HG02798 (cell line): ENCODE data around the gene HSP90AA1.
"Not testable (repeated sequence)": the region's sequence is repeated elsewhere in the genome, so short reads cannot be mapped to it uniquely, and the experiment has no call there.

Experiments used
- ATAC-seq: cut with Tn5 transposase; IDR thresholded peaks from one replicate; pipeline ENCODE4 v1.9.1; 2021; ENCODE audit warnings: mild to moderate bottlenecking; ENCODE audit not compliant: unreplicated experiment, poor library complexity

HSP90AA1 gene

DNA sequence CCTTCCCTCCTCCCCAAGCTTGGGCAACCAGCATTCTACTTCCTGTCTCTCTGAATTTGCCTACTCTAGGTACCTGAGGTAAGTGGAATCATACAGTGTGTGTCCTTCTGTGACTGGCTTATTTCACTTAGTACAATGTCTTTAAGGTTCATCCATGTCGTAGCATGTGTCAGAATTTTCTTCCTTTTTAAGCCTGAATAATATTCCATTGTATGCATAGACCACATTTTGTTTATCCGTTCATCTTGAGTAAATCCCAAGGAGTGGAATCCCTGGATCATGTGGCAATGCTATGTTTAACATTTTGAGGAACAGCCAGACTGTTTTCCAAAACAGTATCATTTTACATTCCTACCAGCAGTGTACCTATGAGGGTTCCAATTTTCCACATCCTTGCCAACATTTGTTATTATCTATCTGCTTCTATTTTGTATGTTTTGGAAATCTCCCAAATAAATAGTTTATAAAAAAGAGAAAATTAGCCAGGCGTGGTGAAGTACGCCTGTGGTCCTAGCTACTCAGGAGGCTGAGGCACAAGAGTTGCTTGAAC, 12.4 kb downstream of the HSP90AA1 start:
- no peak for ATAC-seq

DNA sequence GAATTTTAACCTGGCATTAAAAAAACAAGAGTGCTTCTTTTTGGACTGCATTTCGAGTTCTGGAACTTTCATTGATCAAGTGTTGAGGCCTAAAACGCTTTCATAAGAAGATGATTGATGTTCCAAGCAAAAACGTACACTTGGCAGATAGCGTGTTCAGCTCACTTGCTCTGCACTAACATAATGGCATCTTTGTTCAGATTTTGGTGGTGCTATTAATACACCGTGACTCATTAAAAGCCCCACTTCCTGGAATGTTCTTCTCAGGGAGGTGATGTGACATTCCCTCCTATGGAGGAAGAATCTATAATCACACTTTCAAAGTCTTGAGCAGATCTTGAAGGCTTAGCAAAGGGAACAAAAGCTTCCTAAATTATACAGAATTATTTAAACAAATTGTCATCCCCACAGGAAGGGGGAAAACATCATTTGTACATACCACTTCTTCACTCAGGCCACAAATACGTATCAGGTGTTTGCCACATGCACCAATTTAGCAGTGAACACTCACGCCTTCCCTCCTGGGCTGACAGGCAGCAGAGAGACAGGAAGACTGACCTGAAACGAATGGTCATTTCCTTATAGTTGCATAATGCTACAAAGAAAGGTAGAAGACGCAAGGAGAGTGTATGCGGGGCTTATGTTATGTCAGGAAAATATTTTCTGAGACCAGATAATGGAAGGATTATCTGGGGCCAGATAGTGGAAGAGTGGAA, 15.4 kb downstream of the HSP90AA1 start:
- no peak for ATAC-seq

DNA sequence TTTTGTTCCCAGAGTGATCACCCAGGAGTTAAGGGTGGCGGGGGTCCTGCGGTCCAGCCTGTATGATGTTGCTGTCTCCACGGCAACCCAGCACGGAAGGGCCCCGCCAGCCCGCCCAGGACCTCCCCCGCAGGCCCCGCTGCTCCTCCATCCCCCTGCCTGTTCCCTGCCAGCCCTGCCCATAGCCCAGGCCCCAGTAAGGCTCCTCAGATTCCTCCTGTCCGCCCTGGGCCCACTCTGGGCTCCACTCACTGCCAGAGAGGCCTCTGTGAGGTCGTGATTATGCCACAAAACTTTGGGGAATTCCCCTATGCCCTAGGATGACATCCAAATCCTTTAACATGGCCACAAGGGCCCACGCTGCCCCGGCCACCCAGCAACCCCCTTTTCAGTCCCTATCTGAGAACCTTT, 20.8 kb downstream of the HSP90AA1 start:
- no peak for ATAC-seq

DNA sequence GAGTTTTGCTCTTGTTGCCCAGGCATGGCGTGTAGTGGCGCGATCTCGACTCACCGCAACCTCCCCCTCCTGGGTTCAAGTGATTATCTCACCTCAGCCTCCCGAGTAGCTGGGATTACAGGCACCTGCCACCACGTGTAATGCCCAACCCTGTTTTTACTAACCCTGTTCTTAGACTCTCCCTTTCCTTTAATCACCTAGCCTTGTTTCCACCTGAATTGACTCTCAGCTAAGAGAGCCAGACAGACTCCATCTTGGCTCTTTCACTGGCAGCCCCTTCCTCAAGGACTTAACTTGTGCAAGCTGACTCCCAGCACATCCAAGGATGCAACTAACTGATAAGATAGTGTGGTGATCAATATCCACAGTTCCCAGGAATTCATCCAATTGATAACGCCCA, 22.3 kb downstream of the HSP90AA1 start:
- ATAC-seq = not testable (repeated sequence)

DNA sequence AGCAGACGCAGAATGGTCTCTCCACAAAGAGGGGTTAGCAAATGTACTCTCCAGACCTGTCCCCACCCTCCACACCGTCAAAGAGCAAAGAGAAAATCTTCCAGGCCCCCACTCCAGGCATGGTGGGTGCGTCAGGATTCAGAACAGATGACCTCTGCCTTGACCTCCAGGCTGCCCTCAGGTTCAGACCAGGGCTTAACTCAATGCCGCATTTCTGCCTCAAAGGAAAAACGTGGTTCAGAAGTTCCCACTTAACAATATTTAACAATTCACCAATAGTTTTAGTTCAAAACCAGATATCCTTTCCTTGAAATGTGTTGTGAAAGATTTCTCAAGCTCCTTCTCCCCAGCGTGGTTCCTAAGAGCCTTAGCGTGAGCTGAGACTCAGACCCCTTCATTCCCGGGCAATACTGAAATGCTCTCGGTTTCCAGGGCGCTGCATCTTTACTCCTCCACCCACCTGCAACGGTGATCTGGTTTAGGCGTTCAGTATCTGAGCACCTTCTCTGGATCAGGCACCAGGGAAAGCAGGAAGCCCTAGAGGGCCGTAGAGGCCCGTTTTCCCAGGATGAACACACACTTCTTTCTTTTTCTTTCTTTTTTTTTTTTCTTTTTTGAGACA, 22.9 kb downstream of the HSP90AA1 start:
- no peak for ATAC-seq

DNA sequence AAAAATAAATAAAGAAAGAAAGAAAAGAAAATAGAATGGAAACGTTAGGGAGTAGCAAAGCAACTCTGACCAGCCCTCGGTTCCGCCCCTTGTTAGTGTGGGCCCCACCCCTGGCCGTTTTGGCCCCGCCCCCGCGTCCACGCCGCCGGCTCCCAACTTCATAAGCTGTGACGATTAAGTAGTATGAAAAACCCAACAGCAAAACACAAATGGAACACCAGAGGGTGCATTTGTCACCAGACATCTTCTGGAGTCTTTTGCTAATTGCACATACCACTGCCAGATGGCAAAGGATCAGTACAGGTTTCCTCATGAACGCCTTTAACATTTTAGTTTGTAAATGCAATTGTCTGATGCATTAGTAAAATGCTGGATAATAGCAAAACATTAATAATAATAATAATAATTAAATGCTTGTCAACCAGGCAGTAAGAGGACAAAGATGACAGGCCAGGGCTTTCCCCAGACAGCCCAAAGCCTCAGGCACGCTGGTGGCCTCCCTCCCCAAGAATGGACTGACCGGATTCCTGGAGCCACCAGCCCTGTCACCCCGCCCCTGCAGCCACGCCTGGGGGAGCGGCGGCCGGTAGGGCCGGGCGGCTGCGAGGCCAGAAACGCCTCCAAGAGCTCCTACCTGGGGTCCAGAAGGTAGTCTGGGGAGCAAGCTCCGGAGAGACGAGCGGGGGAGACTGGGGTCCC, 23.6 kb downstream of the HSP90AA1 start:
- ATAC-seq = no peak

DNA sequence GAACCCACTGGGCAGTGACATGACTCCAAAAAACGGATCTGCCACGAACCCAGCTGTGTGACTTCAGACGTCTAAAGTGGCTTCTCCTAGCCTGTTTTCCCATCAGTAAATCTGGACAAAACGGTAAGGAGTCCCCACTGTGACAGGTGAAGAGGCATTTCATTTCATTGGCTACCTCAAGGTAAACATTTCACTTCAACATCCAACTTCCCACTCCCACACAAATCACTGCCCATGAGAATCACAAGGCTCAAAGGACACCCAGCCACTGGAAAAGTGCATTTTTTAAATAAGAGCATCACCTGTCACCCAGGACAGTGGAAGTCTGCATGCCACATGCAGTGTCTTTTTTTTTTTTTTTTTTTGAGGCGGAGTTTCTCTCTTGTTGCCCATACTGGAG, 27.9 kb downstream of the HSP90AA1 start:
- ATAC-seq = no peak

DNA sequence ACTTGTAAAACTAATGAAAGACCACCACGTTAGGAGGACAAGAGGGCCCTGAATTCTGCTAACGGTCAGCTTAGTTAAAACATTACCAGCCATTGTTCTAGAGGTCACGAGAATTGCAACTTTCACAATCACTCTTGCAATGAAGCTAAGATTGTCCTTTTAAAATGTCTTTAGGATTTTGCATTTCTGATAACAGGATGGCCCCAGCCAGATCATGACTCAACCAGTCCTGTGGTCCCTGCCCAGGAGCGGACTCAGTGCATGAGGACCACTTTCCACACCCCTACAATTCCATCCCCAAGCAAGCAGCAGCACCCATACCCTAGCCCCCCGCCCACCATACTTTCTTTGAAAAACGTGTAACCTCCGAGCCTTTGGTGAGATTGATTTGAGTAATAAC, 28.7 kb downstream of the HSP90AA1 start:
- ATAC-seq = no peak

DNA sequence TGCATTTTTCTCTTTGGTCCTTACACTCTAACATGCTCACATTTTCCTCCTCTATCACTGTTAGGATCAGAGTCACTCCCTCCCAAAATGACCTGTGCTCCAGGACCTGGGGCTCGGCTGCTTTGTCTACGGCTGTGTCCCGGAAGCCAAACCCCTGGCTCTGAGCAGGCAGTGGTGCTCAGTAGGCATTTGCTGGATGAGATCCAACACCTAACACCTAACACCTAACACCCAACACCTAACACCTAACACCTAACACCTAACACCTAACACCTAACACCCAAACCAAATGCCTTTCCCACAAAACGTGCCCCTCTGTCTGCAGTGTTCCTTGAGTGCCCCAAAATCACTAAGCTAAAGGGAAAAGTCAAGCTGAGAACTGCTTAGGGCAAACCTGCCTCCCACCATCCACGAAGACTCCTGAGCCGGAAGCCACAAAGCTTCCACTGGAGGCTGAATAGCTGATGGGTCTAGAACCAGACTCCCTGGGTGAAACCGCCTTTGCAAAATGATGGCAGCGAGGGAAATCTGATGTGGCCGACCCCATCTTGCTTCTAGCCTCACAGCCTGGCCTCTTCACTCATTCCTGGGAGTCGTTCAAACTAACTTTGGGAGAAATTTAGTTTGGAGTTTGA, 29.2 kb downstream of the HSP90AA1 start:
- ATAC-seq = no peak

DNA sequence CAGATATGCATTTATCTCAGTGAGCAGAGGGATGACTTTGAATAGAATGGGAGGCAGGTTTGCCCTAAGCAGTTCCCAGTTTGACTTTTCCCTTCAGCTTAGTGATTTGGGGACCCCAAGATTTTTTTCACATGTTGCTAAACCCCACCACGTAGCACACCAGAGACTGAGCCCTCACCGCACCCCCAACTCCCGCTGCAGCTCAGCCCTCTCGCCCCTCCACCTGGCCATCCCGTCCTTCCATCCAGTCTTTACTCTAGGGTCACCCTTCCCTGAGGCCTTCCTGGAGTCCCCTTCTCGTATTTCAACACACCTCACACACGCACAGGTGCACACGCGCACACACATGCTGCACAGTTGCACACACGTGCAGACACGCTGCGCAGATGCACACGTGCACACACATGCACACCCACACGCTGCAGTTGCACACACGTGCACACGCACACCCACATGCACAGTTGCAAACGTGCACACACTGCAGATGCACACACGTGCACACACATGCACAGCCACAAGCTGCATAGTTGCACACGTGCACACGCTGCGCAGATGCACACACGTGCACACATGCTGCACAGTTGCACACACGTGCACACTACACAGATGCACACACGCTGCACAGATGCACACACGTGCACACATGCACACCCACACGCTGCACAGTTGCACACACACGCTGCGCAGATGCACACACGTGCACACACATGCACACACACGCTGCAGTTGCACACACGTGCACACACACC, 30.0 kb downstream of the HSP90AA1 start:
- ATAC-seq = no peak

DNA sequence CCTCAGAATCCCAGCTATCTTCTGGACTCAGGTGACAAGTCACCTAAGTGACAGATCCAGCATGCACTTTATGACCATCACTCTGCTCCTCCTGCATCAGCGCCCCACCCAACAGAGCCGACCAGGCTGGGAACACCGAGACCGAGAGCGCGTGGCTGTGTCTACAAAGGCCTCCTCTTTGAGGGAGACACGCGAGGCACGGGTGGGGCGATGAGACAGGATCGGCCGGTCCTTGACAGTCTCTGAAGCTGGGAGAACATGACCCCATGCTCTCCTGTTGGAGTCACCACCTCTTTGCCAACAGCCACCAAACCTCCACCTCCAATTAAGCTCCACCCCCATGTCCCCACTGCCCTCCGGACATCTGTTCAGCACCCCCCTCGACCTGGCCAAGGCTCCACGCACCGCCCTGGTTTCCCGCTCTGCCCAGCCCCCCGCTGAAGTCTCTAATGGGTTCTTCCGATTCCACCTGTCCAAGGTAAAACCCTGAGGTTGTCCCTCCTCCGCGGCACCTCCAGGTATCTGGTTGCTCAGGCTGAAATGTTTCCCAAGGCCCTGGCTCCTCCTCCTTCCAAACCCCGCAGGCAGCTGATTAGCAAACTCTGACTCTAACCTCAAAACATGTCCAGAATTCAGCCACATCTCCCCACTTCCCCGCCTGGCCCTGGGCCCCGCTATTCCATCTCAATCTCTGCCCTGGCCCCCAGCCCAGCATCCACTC, 31.5 kb downstream of the HSP90AA1 start:
- no peak for ATAC-seq

DNA sequence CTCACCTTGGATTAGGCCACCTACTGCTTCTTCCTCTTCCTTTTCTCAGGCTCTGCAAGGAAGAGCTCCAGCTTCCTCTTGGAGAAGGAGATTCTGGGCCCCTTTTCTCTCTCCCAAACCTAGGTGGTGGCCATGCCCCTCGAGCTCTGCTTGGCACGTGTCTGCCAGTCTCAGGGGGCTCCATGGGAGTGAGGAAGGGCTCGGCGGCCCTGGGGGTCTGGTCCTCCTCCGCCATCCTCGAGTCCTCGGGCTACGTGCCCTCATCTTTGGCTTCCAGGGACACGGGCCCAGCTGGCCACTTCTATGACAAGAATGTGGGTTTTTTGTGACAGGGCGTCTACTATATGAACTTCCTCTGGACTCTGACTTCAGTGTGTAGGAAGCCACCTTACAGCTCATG, 34.3 kb downstream of the HSP90AA1 start:
- no peak for ATAC-seq

DNA sequence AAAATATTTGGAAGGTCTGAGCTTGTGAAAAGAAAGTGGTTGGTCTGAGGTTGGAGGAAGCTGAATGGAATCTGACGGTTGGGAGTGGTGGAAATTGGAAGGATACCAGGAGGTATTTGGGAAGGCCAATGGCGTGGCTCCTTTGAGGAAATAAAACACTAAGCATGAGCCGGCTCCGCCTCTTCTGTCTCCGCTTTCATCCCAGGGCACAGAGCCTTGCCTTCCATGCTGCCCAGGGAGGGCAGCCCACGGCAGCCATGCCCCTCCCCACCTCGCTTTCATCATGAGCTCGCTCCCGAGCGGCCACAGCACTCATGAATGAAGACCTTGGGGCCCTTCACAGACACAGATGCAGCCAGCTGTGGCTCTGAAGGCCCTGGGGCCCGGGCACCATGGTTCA, 36.2 kb downstream of the HSP90AA1 start:
- no peak for ATAC-seq

DNA sequence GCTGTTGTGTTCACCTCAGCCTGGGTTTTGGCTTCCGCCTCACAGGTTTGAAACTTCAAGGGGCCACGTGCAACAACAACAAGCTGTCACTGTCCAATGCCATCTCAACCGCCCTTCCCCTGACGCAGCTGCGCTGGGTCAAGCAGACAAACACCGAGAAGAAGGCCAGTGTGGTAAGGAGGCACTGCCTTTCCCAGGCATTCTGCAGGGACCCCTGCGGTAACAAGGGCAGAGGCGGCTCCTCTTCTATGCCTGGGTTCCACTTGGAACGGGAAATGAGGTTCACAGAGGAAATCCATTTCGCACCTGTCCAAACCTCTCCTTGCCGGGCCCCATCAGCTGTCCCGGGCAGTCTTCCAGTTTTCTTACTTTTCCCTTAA, 36.8 kb downstream of the HSP90AA1 start:
- no peak for ATAC-seq

DNA sequence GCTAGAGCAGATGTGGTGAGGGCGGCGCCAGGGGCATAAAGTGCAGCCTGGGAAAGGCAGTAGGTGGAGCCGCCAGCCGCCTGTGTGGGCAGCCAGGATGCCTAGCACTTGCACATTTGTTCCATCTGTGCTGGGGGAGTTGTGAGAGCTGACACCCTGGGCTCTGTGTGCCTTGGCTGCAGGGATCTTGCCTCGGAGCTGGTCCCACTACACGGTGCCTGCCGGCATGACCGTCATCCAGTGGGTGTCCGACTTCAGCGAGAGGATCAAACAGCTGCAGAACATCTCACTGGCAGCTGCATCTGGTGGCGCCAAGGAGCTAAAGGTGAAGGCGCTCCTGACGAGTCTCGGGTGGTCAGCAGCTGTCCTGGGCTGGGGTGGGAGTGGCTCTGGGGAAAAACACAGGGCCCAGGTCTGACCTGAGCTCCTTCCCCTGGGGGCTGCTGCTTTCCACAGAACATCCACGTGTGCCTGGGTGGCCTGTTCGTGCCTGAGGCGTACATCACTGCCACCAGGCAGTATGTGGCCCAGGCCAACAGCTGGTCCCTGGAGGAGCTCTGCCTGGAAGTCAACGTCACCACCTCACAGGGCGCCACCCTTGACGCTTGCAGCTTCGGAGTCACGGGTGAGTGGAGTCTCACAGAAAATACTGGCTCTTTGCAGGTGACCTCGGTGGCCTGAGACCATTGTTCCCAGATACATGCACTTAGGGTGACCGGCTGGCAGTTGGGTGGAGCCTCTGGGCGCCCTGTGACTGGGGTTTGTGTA, 37.4 kb downstream of the HSP90AA1 start:
- ATAC-seq = no peak

DNA sequence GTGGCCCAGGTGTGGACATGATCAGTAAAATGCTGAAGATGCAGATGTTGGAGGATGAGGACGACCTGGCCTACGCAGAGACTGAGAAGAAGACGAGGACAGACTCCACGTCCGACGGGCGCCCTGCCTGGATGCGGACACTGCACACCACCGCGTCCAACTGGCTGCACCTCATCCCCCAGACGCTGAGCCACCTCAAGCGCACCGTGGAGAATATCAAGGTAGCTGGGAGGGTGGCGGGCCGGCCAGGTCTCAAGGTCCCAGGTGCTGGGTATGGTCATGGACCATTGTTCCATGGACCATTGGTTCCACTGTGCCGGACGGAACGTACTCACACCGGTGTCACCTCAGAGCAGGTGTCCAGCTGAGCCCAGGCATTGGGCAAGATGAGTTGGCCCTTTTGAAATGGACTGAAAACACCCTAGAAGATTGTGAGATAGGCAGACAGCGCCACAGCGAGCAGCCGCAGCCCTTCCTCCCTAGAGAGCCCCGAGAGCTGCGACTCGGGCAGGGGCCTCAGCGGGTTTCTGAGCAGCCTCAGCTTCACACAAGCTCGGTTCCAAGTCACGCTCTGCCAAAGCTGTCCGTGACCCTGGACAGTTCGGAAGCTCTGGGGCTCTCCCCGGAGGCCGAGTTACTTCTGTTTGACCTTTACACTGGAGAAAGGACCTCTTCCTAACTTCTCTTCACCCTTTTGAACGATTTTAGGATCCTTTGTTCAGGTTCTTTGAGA, 38.9 kb downstream of the HSP90AA1 start:
- ATAC-seq = no peak

DNA sequence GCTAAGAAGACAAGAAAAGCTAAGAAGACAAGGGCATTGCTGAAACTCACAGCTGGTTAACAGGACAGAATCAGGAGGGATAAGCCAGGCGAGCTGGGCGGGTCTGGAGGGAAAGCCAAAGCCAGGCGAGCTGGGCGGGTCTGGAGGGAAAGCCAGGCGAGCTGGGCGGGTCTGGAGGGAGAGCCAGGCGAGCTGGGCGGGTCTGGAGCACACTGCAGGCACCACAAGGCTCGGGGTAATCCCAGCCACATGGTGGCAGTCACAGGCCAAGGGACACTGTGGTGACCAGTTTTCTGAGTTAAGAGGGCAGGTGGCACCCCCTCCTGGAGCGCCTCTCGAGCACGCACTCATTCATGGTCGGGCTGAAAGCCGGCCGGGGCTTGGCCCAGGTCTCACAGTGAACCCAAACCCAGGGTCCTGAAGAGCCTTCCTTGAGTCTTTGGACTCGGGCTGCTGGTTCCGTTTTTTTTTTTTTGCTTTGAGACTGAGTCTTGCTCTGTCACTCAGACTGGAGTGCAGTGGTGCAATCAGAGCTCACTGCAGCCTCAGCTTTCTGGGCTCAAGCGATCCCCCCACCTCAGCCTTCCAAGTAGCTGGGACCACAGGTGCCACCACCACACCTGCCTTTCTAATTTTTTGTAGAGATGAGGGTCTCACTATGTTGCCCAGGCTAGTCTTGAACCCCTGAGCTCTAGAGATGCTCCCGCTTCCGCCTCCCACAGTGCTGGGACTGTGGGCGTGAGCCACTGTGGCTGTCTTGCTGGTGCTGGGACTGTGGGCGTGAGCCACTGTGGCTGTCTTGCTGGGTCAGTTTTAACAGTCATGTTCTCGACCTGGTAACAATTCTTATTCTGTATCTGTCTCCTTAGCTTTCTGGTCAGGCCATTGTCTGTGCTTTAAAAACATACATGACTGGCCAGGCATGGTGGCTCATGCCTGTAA, 40.2 kb downstream of the HSP90AA1 start:
- ATAC-seq = no peak
